Measurements from ENCODE around the gene OTOG.

The OTOG gene

GRCh38 chr11:17637901-17638300 is 90.8 kb downstream of the OTOG start:
- DNase-seq = no peak

GRCh38 chr11:17638311-17638710 is 91.3 kb downstream of the OTOG start:
- no peak for DNase-seq

GRCh38 chr11:17639091-17639490 is 92.0 kb downstream of the OTOG start:
- DNase-seq = no peak

- no peak for DNase-seq
Observed at GRCh38 chr11:17639781-17640180, 92.7 kb downstream of the OTOG start.

GRCh38 chr11:17640493-17641164 is 93.6 kb downstream of the OTOG start:
- DNase-seq = no peak

GRCh38 chr11:17641792-17642350 is 94.8 kb downstream of the OTOG start:
- no peak for DNase-seq

- no peak for DNase-seq
Observed at GRCh38 chr11:17642370-17642769, 95.3 kb downstream of the OTOG start.

GRCh38 chr11:17642980-17643379 is 95.9 kb downstream of the OTOG start:
- DNase-seq = no peak

- no peak for DNase-seq
Observed at GRCh38 chr11:17643506-17644405, 96.7 kb downstream of the OTOG start.

- no peak for DNase-seq
Observed at GRCh38 chr11:17645190-17645970, 98.3 kb downstream of the OTOG start.

- DNase-seq = no peak
Observed at GRCh38 chr11:17646451-17647145, 99.5 kb downstream of the OTOG start.

GRCh38 chr11:17648528-17648927 is 101.5 kb downstream of the OTOG start:
- no peak for DNase-seq

- no peak for DNase-seq
Observed at GRCh38 chr11:17649261-17649660, 102.2 kb downstream of the OTOG start.

- no peak for DNase-seq
Observed at GRCh38 chr11:17649696-17650095, 102.6 kb downstream of the OTOG start.

GRCh38 chr11:17650127-17650911 is 103.3 kb downstream of the OTOG start:
- no peak for DNase-seq

GRCh38 chr11:17651061-17651460 is 104.0 kb downstream of the OTOG start:
- DNase-seq = no peak

- no peak for DNase-seq
Observed at GRCh38 chr11:17651681-17652080, 104.6 kb downstream of the OTOG start.

GRCh38 chr11:17652556-17652955 is 105.5 kb downstream of the OTOG start:
- DNase-seq = no peak

GRCh38 chr11:17653611-17654010 is 106.6 kb downstream of the OTOG start:
- DNase-seq = no peak

GRCh38 chr11:17655682-17656081 is 108.6 kb downstream of the OTOG start:
- no peak for DNase-seq

- no peak for DNase-seq
Observed at GRCh38 chr11:17658211-17658610, 111.2 kb downstream of the OTOG start.

- DNase-seq = no peak
Observed at GRCh38 chr11:17668166-17668565, 121.1 kb downstream of the OTOG start.

Measured in inflammatory macrophage treated with lipopolysaccharide for 1 hour (primary cell).